Upper lobe of left lung (tissue), 6 donors: ENCODE measurements around the gene PPP3CA. TPM values are rescaled to one million over a fixed set of nuclear protein-coding genes. Genes with fewer than 3 reads are reported as not detected.
A peak's percentile ranks its signal among the peaks of the same experiment; 100 is the strongest.

Source experiments
- ATAC-seq, 2 donors: fragments of 200-7000 bp; cut with Tn5 transposase; one replicate each; pipeline ENCODE4 v1.9.1; 2022; ENCODE audit warnings: mild to moderate bottlenecking in 2 of 2, moderate library complexity in 2 of 2; ENCODE audit not compliant: low FRiP score in 2 of 2
- DNase-seq, 2 donors: peaks; one replicate each; pipeline ENCODE4 v3.0.0-alpha.2; 2019 to 2020
- H3K27ac ChIP-seq, 4 donors: fragments of 200-600 bp; sonication (generic); one replicate each; pipeline ENCODE4 v1.5.1; 2016 to 2019
- H3K27me3 ChIP-seq, 4 donors: fragments of 200-600 bp; sonication (generic); one replicate each; pipeline ENCODE4 v1.5.1; 2017 to 2019
- H3K36me3 ChIP-seq, 4 donors: fragments of 200-600 bp; sonication (generic); one replicate each; pipeline ENCODE4 v1.5.1; 2016 to 2019
- H3K4me1 ChIP-seq, 4 donors: fragments of 200-600 bp; sonication (generic); one replicate each; pipeline ENCODE4 v1.5.1; 2018 to 2019
- H3K4me3 ChIP-seq, 4 donors: fragments of 200-600 bp; sonication (generic); one replicate each; pipeline ENCODE4 v1.5.1; 2017 to 2019; ENCODE audit warnings: mild to moderate bottlenecking in 2 of 4, moderate library complexity in 1 of 4
- H3K9me3 ChIP-seq, 4 donors: fragments of 200-600 bp; sonication (generic); one replicate each; pipeline ENCODE4 v1.5.1; 2018 to 2019
- EP300 ChIP-seq, 4 donors: sonication (generic); formaldehyde crosslinking; IDR thresholded peaks; one replicate each; pipeline ENCODE4 v1.5.1; 2017; ENCODE audit warnings: antibody characterized with exemption in 4 of 4, control low read depth in 2 of 4
- POLR2A ChIP-seq, 4 donors: fragments of 450-650 bp; IDR thresholded peaks; one replicate each; pipeline ENCODE4 v1.5.1; 2016 to 2017; ENCODE audit warnings: antibody characterized with exemption in 4 of 4, mild to moderate bottlenecking in 2 of 4
- POLR2AphosphoS5 ChIP-seq, 2 donors: sonication (generic); formaldehyde crosslinking; IDR thresholded peaks; one replicate each; pipeline ENCODE4 v1.5.1; 2017; ENCODE audit warnings: antibody characterized with exemption in 2 of 2
- WGBS, 2 donors: methylation state at CpG; one replicate each; pipeline ENCODE4 v1.1.5; 2017 to 2018; 5-methylcytosine and 5-hydroxymethylcytosine counted together
- total RNA-seq, 6 donors: library from RNA; depleted of rRNA in 4 of 6; stranded (reverse); fragments of >200 nt in 4 of 6; gene quantifications; one replicate each; pipeline versions ENCODE4 v1.1.0 to v1.2.1, GENCODE V29; 2016 to 2021
- TF ChIP-seq, protein P1 (sequence below), 6 experiments: fragments of 450-650 bp in 4 of 6; fragments of 200-600 bp in 2 of 6; sonication (generic) in 2 of 6; IDR thresholded peaks; one replicate each; pipeline ENCODE4 v1.5.1; 2016 to 2019; ENCODE audit warnings: antibody characterized with exemption in 6 of 6
- donor health status: DM: no; HTN: no; CAD: no; lungs with moderate emphysema.
- donor health status: DM: no; HTN: yes; CAD: no; lungs with severe emphysema.

The PPP3CA gene
- total RNA-seq, 6 donors from 2014 or later, result 28.3 to 62.0 (median 50.0) TPM

DNA sequence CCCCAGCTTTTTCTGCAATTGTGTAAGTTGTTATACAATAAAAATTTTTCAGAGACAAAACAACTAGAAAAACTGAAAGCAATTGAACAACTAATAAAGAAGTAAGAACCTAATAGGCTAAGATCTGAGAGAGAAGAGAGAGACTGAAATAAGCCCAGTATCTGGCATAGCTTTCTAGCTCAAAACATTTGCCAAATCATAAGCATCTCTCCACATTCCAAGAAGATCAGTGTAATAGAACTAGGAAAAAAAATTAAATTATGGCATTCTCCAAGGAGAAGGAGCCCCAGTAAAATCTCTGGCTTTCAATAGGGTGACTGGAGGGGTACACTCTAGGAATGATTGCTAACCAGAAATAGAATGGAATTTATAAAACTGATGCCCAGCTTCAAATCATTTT lies 19.0 kb upstream of the PPP3CA start:
- H3K36me3 ChIP-seq, result no peaks in the 10 kb centered on the region
- H3K4me3 ChIP-seq, result no peak overlapping the region
- no peaks in the 10 kb centered on the region for H3K4me1 ChIP-seq
- H3K9me3 ChIP-seq, result no peaks in the 10 kb centered on the region
- DNase-seq (no peak), ATAC-seq (no peak)
- TF ChIP-seq POLR2A (IDR thresholded peaks at IDR 0.05) (no peak), POLR2AphosphoS5 (IDR thresholded peaks at IDR 0.05) (no peak), EP300 (IDR thresholded peaks at IDR 0.05) (no peak)
- TF ChIP-seq, protein P1, sequence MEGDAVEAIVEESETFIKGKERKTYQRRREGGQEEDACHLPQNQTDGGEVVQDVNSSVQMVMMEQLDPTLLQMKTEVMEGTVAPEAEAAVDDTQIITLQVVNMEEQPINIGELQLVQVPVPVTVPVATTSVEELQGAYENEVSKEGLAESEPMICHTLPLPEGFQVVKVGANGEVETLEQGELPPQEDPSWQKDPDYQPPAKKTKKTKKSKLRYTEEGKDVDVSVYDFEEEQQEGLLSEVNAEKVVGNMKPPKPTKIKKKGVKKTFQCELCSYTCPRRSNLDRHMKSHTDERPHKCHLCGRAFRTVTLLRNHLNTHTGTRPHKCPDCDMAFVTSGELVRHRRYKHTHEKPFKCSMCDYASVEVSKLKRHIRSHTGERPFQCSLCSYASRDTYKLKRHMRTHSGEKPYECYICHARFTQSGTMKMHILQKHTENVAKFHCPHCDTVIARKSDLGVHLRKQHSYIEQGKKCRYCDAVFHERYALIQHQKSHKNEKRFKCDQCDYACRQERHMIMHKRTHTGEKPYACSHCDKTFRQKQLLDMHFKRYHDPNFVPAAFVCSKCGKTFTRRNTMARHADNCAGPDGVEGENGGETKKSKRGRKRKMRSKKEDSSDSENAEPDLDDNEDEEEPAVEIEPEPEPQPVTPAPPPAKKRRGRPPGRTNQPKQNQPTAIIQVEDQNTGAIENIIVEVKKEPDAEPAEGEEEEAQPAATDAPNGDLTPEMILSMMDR (IDR thresholded peaks at IDR 0.05), result no peak
- no peaks in the 10 kb centered on the region for H3K27me3 ChIP-seq
- H3K27ac ChIP-seq, result no peak overlapping the region

DNA sequence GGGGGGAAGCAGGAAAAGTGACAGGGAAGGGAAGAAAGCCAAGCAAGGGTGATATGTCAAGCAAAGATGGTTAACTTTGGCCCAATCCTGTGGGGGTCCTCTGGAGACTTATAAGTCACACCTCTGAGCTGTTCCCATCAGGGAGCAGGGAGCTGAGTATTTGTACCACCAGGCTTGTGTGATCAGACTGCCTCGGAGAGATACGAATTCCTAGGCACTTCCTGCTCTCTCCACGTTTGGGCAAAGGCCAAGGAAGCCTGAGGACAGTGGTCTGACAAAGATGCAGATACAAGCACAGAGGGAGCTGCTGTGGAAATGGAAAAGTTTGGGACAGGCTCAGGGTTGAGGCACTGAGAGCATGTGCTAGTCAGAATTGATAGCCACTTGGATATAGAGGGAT lies 10.4 kb upstream of the PPP3CA start:
- ATAC-seq, result no peak
- no peak overlapping the region for H3K27ac ChIP-seq
- no peak for DNase-seq
- H3K9me3 ChIP-seq, result no peaks in the 10 kb centered on the region
- 36 to 51% methylated on average over 3 of the region's 3 CpGs for WGBS, 2 donors
- H3K4me3 ChIP-seq, result no peak overlapping the region
- H3K4me1 ChIP-seq, result peaks cover 5 to 7% (median 6%) of the 10 kb centered on the region in 4 donors
- H3K36me3 ChIP-seq, result no peaks in the 10 kb centered on the region
- no peak for TF ChIP-seq POLR2A (IDR thresholded peaks at IDR 0.05)
- TF ChIP-seq EP300 (IDR thresholded peaks at IDR 0.05), result no peak
- TF ChIP-seq POLR2AphosphoS5 (IDR thresholded peaks at IDR 0.05), result no peak
- TF ChIP-seq, protein P1 (IDR thresholded peaks at IDR 0.05), result no peak
- H3K27me3 ChIP-seq, result no peaks in the 10 kb centered on the region

DNA sequence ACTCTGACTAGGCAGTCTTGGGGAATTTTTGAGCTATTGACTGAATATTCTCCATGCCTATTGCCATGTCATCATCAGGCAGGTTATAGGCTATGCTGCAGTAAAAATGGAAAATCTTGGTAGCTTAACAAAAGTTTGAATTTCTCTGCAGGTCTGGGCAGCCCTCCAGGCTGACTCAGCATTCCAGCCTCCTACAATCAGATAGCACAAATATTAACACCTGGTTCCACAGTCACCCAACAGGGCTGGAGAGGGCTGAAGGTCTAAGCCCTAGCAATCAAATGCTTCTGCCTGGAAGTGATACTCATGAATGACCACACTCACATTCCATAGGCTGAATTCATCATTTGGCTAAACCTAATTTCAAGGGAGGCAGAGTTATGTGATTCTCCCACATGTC lies 9.6 kb upstream of the PPP3CA start:
- no peaks in the 10 kb centered on the region for H3K27me3 ChIP-seq
- peaks cover 5 to 7% (median 6%) of the 10 kb centered on the region in 4 donors for H3K4me1 ChIP-seq
- H3K9me3 ChIP-seq, result no peaks in the 10 kb centered on the region
- H3K4me3 ChIP-seq, result no peak overlapping the region
- TF ChIP-seq, protein P1 (IDR thresholded peaks at IDR 0.05), result no peak
- TF ChIP-seq POLR2A (IDR thresholded peaks at IDR 0.05), result no peak
- peak in 1 of 2 donors; percentile 26 for TF ChIP-seq POLR2AphosphoS5 (IDR thresholded peaks at IDR 0.05)
- TF ChIP-seq EP300 (IDR thresholded peaks at IDR 0.05), result no peak
- no peaks in the 10 kb centered on the region for H3K36me3 ChIP-seq
- DNase-seq (peak in 1 of 2 donors; percentile 32), ATAC-seq (peak; percentile 59 to 70)
- H3K27ac ChIP-seq, result no peak overlapping the region

DNA sequence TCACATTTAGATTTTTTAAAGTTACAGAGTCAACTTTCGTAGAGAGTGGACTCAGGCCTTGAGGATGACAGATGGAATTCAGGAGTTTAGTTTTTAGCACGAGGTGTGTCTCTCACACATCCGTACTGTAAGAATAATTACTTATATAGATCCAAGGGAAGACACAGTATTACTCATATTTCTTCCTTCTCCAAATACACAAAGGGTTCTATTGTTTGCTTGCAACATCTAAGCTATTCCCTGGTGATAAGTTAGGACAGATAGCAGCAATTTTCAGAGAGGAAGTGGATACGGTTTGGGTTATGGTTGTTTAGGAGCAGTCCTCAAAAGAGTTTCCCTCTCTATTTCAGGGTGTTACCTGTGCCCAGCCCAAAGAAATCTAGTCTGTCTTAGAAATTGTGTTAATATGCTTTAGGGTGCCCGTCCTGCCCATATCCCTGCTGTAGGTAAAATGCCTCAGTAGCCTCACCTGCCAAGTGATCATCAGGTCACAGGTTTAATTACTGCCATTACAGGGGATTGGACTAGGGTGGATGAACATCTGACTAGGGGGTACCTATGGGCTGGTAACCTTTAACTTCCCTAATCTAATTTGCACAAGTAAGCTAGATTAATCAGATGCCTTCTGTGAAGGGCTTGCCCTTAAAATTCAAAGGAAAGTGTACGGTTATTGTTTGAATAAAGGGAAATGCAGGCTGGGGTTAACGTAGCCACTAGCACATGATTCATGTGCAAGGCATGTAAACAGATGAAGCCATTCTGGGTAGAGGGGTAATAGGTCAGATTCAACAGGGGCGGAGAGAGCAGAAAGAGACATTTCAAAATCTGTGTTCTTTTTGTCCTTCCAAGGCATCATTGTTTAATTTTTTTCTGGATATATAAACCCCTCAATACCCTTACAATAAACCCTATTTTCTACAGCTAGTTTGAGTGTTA lies 8.7 kb upstream of the PPP3CA start:
- H3K4me3 ChIP-seq, result no peak overlapping the region
- H3K36me3 ChIP-seq, result no peaks in the 10 kb centered on the region
- H3K9me3 ChIP-seq, result no peaks in the 10 kb centered on the region
- DNase-seq (no peak), ATAC-seq (peak; percentile 64 to 72)
- TF ChIP-seq, protein P1 (IDR thresholded peaks at IDR 0.05), result no peak
- TF ChIP-seq EP300 (IDR thresholded peaks at IDR 0.05), result no peak
- peak overlapping the region in 2 of 4 donors; percentile 6 to 17 for H3K27ac ChIP-seq
- H3K4me1 ChIP-seq, result peaks cover 5 to 7% (median 6%) of the 10 kb centered on the region in 4 donors
- 68 to 70% methylated on average over 8 of the region's 8 CpGs for WGBS, 2 donors
- H3K27me3 ChIP-seq, result no peaks in the 10 kb centered on the region

DNA sequence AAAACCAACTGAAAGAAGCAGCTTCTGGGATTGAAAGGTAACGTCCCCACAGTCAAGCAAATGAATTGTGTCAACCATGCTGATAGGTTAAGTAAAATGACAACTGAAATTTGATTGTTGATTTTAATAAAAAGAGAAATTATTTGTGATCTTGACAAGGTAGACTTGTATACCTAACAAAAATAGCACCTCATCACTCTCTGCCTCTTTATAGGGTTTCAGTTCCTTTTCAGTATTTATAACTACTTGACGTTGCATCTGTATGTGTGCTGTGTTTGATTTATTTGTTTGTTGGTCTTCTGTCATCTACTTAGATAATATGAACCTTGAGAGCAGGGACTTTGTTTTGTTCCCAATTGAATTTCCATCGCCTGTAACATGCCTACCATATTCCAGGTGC lies 7.9 kb upstream of the PPP3CA start:
- H3K4me3 ChIP-seq, result no peak overlapping the region
- no peak for TF ChIP-seq POLR2A (IDR thresholded peaks at IDR 0.05)
- no peak for TF ChIP-seq POLR2AphosphoS5 (IDR thresholded peaks at IDR 0.05)
- TF ChIP-seq EP300 (IDR thresholded peaks at IDR 0.05), result no peak
- TF ChIP-seq, protein P1 (IDR thresholded peaks at IDR 0.05), result no peak

More for the DNA sequence above, 7.9 kb upstream of the PPP3CA start:
- H3K9me3 ChIP-seq, result no peaks in the 10 kb centered on the region
- H3K4me1 ChIP-seq, result peaks cover 5 to 7% (median 6%) of the 10 kb centered on the region in 4 donors
- H3K27ac ChIP-seq, result no peak overlapping the region
- DNase-seq (no peak), ATAC-seq (no peak)
- H3K36me3 ChIP-seq, result no peaks in the 10 kb centered on the region
- no peaks in the 10 kb centered on the region for H3K27me3 ChIP-seq
- WGBS, 2 donors, result 84 to 86% methylated on average over 3 of the region's 3 CpGs
